HepG2 (cell line): ENCODE data around the gene IRS1. TPM values are rescaled to one million over a fixed set of nuclear protein-coding genes. Genes with fewer than 3 reads are reported as not detected.

Source experiments
- FUBP1 ChIP-seq: sonication (generic); formaldehyde crosslinking; IDR thresholded peaks from 2 replicates; pipeline ENCODE4 v1.5.1; 2020; ENCODE audit warnings: missing genetic modification reagents, mild to moderate bottlenecking, borderline replicate concordance
- HCFC1 ChIP-seq: fragments of 150-350 bp; IDR thresholded peaks from 2 replicates; pipeline ENCODE4 v1.6.1; 2014; ENCODE audit warnings: low read depth, low read length
- HNF4G ChIP-seq, 2 experiments: sonication (generic) in 1 of 2; formaldehyde crosslinking in 1 of 2; IDR thresholded peaks; 2 replicates each; pipeline versions ENCODE4 v1.4.0 to v1.6.1; 2011 to 2020; ENCODE audit warnings: borderline replicate concordance in 2 of 2, low read depth in 2 of 2, mild to moderate bottlenecking in 2 of 2, low read length in 1 of 2, missing genetic modification reagents in 1 of 2, moderate library complexity in 1 of 2
- WIZ ChIP-seq: sonication (generic); formaldehyde crosslinking; IDR thresholded peaks from 2 replicates; pipeline ENCODE4 v1.5.1; 2020; ENCODE audit warnings: mild to moderate bottlenecking, missing genetic modification reagents
- ZHX1 ChIP-seq: sonication (generic); formaldehyde crosslinking; IDR thresholded peaks from 2 replicates; pipeline ENCODE4 v1.8.1; 2022; ENCODE audit warnings: low read depth, mild to moderate bottlenecking, missing genetic modification reagents
- ZNF234 ChIP-seq: sonication (generic); formaldehyde crosslinking; conservative IDR thresholded peaks from 2 replicates; pipeline ENCODE4 v1.5.1; 2020; ENCODE audit warnings: mild to moderate bottlenecking, missing genetic modification reagents
- ZNF407 ChIP-seq: sonication (generic); formaldehyde crosslinking; IDR thresholded peaks from one replicate; pipeline ENCODE4 v1.5.1; 2020; ENCODE audit warnings: mild to moderate bottlenecking, missing genetic modification reagents; ENCODE audit errors: not compliant biosample characterization
- polyA plus RNA-seq, 8 experiments: library from polyadenylated mRNA; depleted of rRNA in 3 of 8; stranded (reverse) in 7 of 8; unstranded in 1 of 8; fragments of >200 nt; fragmentation: Illumina TruSeq in 4 of 8; extraction: Trizol in 4 of 8; gene quantifications; 2 replicates each; pipeline versions ENCODE4 v1.2.1 to v1.2.3, GENCODE V29; 2011 to 2016; ENCODE audit warnings: low read depth in 4 of 8, missing spikeins in 1 of 8, mixed read lengths in 1 of 8; ENCODE audit not compliant: insufficient read depth in 1 of 8
- total RNA-seq, 5 experiments: library from RNA; depleted of rRNA; stranded (reverse); fragments of >200 nt; fragmentation: Illumina TruSeq; extraction: Trizol; gene quantifications; 2 replicates each; pipeline ENCODE4 v1.2.3, GENCODE V29; 2016; ENCODE audit warnings: low read depth in 1 of 5

Gene IRS1
- total and polyA plus RNA-seq, 2 of the 13 experiments (the other 11 are each of a cell fraction or from before 2014, with no cell fraction given), result 8.7 to 9.0 TPM

- TF ChIP-seq ZNF407 (CRISPR knock-in tag) (peak; percentile 47), HNF4G (IDR thresholded peaks at IDR 0.05; ENCODE audit: borderline replicate concordance, low read depth, low read length) (peak; percentile 92), HNF4G (CRISPR knock-in tag; IDR thresholded peaks at IDR 0.05; ENCODE audit: borderline replicate concordance, low read depth) (peak; percentile 89), ZNF234 (CRISPR knock-in tag) (peak; percentile 19; the same call in 1 of the 2 replicates), ZHX1 (peak; percentile 88), HCFC1 (no peak), WIZ (peak; percentile 83; the same call in 1 of the 2 replicates), FUBP1 (CRISPR knock-in tag) (no peak)
These were observed 638 bp upstream of the IRS1 start (continued) for GRCh38 chr2:226799976-226800940.
